AG09309 (cell line): Measurements from ENCODE around the gene LDLRAD4.

Source experiments
- DNase-seq: peaks from one replicate; pipeline ENCODE4 v3.0.0-alpha.2; 2010; ENCODE audit warnings: low read depth
- H3K4me3 ChIP-seq: 2 replicates; pipeline ENCODE4 v1.5.1; 2011; ENCODE audit warnings: mild to moderate bottlenecking, low read depth, low read length, moderate library complexity; ENCODE audit not compliant: control insufficient read depth
- CTCF ChIP-seq: IDR thresholded peaks from 2 replicates; pipeline ENCODE4 v1.5.1; 2011; ENCODE audit warnings: mild to moderate bottlenecking, low read depth, low read length, inconsistent platforms; ENCODE audit not compliant: insufficient read depth, control insufficient read depth; ENCODE audit errors: missing control alignments

Gene LDLRAD4

DNA sequence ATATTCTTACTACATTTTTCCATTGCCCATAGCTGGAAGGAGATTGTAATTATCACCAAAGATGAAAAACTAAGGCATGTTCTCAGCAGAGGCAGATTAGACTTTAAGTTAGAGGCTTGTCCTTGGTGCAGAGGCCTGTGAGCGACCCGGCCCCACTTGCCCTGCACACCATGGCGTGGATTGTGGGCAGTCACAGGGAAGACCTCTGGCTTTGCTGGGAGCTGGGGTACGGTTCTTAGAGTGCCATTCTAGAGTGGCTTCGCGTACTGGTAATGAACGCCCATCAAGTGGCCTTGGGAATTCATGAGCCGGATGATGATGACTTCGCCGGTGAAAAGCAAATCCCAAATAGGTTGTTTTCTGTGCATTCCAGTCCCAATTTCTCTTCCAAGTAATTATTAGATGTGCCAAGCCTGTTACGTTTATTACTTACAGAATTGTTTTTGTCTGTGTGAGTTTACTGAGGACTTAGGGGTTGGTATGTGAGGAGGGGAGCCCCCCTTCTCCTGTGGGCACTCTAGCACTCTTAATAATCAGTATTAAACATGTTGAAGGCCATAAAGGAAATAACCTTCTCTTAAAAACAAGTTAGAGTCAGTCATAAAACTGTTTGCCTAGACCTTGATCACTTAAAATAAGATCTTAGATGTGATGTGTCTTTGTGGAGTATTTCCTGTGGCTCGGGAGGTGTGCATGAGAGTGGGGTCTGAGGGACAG lies 90.6 kb downstream of the LDLRAD4 start:
- TF ChIP-seq CTCF, result no peak
- DNase-seq, result no peak
- H3K4me3 ChIP-seq, result no peak overlapping the region

DNA sequence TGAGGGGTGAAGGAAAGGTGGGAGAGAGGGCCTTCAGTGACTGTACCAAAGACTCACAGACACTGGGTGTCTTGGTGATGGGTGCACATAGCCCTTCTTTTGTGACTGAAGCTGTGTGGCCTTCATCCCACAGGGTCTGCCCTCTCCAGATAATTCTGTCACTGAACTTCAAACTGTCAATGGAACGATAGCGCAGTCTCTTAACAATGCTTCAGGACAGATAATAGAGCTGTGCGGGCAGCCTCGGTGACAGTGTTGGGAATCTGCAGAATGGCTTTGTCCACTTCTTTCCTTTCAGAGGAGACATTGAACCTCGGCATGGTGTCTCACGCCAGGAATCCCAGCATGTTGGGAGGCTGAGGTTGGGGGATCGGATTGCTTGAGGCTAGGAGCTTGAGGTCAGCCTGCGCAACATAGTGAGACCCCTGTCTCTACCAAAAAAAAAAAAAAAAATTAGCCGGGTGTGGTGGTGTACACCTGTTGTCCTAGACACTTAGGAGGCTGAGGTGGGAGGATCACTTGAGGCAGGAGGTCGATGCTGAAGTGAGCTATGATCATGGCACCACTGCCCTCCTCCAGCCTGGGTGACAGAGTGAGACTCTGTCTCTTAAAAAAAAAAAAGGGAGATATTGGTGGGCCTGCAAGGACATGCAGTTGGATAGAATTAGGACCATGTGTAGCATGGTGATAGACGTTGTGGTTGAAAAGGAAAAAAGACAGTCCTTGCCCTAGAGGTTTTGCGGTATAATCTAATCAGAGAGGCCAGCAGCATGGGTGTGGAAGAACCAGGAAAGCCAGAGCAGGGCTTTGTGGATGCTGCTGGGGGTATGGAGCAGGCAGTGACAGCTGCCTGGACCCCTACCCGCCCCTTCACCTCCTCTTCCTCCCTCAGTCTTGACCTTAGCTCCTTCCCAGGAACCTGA lies 91.4 kb downstream of the LDLRAD4 start:
- no peak for DNase-seq
- H3K4me3 ChIP-seq, result no peak overlapping the region
- no peak for TF ChIP-seq CTCF

- no peak for DNase-seq
- H3K4me3 ChIP-seq, result no peak overlapping the region
- TF ChIP-seq CTCF, result no peak
These were observed 92.6 kb downstream of the LDLRAD4 start for GRCh38 chr18:13311193-13311592.

DNA sequence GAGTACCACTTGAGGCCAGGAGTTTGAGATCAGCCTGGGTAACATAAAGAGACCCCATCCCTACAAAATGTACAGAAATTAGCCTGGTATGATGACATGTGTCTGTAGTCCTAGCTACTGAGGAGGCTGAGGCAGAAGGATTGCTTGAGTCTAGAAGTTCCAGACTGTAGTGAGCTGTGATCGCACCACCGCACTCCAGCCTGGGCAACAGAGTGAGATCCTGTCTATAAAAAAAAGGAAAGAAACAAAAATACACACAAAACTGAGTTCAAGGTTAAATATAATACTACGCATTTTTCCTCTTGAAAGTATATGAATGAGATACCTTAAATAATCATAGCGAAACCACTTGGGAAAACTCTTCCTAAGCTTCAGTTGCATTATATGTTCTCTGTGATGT lies 94.0 kb downstream of the LDLRAD4 start:
- no peak for DNase-seq
- no peak overlapping the region for H3K4me3 ChIP-seq
- no peak for TF ChIP-seq CTCF

DNA sequence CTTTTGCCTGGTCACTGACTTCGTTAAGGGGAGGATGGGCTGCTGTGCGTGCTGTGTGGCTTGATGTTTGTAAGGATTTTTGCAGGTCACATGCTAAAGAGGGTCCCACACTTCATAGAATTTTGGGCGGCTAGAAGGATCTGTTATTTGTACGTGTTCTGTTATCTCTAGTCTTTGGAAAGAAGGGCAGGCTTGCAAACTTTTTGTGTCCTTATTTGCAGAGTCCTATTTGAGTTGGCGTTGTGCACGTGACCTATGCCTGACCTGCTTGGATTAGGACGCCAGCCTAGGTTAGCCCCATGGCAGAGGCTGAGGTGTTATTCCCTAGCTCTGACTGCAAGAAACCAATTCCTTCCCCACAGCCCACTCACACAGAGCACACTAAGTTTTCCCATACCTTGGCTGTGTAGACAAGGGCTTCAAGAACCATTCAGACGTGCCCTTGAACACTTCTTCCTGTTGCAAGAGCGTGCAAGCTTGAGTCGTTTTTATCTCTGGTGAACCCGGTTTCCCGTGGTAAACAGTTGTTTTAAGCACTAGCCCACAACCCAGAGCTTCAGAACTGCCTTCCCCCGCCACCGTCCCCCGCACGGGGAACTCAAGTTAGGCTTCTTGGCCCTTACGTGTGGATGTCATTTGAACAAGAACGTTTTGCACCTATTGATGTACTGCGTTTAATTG lies 94.6 kb downstream of the LDLRAD4 start:
- TF ChIP-seq CTCF, result no peak
- no peak for DNase-seq
- no peak overlapping the region for H3K4me3 ChIP-seq

- DNase-seq, result no peak
- no peak overlapping the region for H3K4me3 ChIP-seq
- no peak for TF ChIP-seq CTCF
These were observed 96.4 kb downstream of the LDLRAD4 start for GRCh38 chr18:13315000-13315399.
